Measurements from ENCODE around the gene SNRPA.

The SNRPA gene

DNA sequence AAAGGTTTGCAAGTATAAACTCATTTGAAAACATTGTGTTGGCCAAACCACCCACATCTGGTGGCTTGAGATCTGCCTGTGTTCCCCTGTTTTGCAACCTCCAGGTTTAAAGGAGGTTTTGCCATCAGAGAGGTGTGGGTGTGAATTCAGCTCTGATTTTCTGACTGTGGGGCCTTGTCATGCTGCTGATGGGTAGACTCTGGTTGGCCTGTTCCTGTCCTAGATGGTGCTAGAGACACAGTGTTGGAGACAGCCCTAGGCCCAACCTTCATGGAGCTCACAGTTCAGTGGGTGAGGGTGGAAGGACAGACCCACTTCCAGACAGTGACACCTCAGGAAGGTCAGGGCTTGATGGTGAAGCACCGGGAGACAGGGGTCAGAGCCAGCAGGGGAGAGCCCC, 34.5 kb downstream of the SNRPA start:
- TF ChIP-seq POLR2AphosphoS5 (IDR thresholded peaks at IDR 0.05; ENCODE audit: low read depth, low read length) (no peak), POLR2A (IDR thresholded peaks at IDR 0.05; ENCODE audit: low read depth, low read length) (no peak), TAF1 (IDR thresholded peaks at IDR 0.05; ENCODE audit: borderline replicate concordance, low read depth, low read length) (no peak)
- DNase-seq (ENCODE audit: insufficient read length) (no peak), FAIRE-seq (no peak)

- DNase-seq (ENCODE audit: insufficient read length): no peak
- TF ChIP-seq POLR2AphosphoS5 (IDR thresholded peaks at IDR 0.05; ENCODE audit: low read depth, low read length) (no peak), TAF1 (IDR thresholded peaks at IDR 0.05; ENCODE audit: borderline replicate concordance, low read depth, low read length) (no peak)
- FAIRE-seq: no peak
Observed at GRCh38 chr19:40786060-40787037, 35.3 kb downstream of the SNRPA start.

GRCh38 chr19:40791349-40791748, 40.3 kb downstream of the SNRPA start:
- FAIRE-seq (no peak), DNase-seq (ENCODE audit: insufficient read length) (no peak)
- TF ChIP-seq POLR2AphosphoS5 (IDR thresholded peaks at IDR 0.05; ENCODE audit: low read depth, low read length): no peak
- no peak for TF ChIP-seq TAF1 (IDR thresholded peaks at IDR 0.05; ENCODE audit: borderline replicate concordance, low read depth, low read length)
- TF ChIP-seq POLR2A (IDR thresholded peaks at IDR 0.05; ENCODE audit: low read depth, low read length): no peak

DNA sequence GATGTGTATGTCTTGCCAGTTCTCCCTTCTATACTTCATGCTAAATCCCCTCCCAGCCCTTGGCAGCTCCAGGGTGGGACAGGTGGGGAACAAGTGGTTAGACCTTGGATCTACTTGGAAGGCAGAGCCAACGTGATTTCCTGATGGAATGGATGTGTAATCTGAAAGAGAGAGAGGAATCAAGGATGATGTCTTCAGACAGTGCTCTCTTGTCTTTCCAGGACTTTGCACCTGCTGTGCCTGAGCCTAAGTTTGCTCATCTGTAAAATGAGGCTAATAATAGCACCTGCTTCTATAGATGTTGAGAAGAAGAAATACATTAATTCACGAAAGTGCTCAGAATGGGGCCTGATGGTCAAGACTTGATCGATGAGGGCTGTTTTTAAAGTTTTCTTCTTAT, 41.0 kb downstream of the SNRPA start:
- no peak for FAIRE-seq
- TF ChIP-seq POLR2AphosphoS5 (IDR thresholded peaks at IDR 0.05; ENCODE audit: low read depth, low read length) (no peak), POLR2A (IDR thresholded peaks at IDR 0.05; ENCODE audit: low read depth, low read length) (no peak), TAF1 (IDR thresholded peaks at IDR 0.05; ENCODE audit: borderline replicate concordance, low read depth, low read length) (no peak)

GRCh38 chr19:40797166-40797962, 46.4 kb downstream of the SNRPA start:
- TF ChIP-seq TAF1 (IDR thresholded peaks at IDR 0.05; ENCODE audit: borderline replicate concordance, low read depth, low read length) (no peak), POLR2AphosphoS5 (IDR thresholded peaks at IDR 0.05; ENCODE audit: low read depth, low read length) (no peak), POLR2A (IDR thresholded peaks at IDR 0.05; ENCODE audit: low read depth, low read length) (no peak)
- DNase-seq (ENCODE audit: insufficient read length) (no peak), FAIRE-seq (peak; percentile 78)

More for the DNA sequence above, 41.0 kb downstream of the SNRPA start:
- no peak for DNase-seq (ENCODE audit: insufficient read length)

DNA sequence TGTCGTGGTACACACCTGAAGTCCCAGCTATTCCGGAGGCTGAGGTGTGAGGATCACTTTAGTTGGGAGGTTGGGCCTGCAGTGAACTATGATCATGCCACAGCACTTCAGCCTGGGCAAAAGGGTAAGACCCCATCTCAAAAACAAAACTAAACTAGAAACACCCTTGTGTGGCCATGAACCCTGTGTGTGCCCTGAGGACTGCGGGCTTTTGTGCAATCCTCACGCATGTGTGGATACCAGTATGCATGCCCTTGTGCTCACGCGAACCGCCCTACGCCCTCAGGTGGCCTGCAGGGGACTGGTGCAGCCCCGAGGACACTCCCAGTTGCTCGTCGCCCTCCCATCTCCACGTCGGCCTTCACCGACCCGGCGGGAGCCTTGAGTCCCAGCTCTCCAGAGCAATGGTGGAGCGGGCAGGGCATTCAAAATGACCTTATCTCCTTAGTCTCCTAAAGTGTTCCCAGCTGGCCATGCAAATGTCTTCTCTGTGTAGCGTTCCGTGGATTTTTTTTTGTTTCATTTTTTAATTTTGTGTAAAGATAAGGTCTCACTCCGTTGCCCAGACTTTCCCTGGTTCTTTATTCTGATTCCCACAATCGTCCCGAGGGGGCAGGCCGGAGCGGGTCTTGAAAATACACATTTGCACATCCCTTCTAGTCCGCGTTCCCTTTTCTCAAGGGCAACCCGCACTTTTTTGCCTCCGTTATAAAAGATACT, 47.1 kb downstream of the SNRPA start:
- DNase-seq (ENCODE audit: insufficient read length) (peak; percentile 85), FAIRE-seq (peak; percentile 82)
- no peak for TF ChIP-seq POLR2AphosphoS5 (IDR thresholded peaks at IDR 0.05; ENCODE audit: low read depth, low read length)
- TF ChIP-seq POLR2A (IDR thresholded peaks at IDR 0.05; ENCODE audit: low read depth, low read length): peak; percentile 56
- TF ChIP-seq TAF1 (IDR thresholded peaks at IDR 0.05; ENCODE audit: borderline replicate concordance, low read depth, low read length): 0 out of 2 replicates have a peak, but pooled peaks have one; percentile 20

- peak; percentile 85 for DNase-seq (ENCODE audit: insufficient read length)
- TF ChIP-seq POLR2A (IDR thresholded peaks at IDR 0.05; ENCODE audit: low read depth, low read length) (peak; percentile 38; the same call in 1 of the 2 replicates), POLR2AphosphoS5 (IDR thresholded peaks at IDR 0.05; ENCODE audit: low read depth, low read length) (no peak), TAF1 (IDR thresholded peaks at IDR 0.05; ENCODE audit: borderline replicate concordance, low read depth, low read length) (no peak)
- peak; percentile 99 for FAIRE-seq
Observed at GRCh38 chr19:40798683-40799557, 47.9 kb downstream of the SNRPA start, which contains the start of gene EGLN2. EGLN2 (plus strand) TSS chr19:40799191; CDS start chr19:40800573, 1,382 bp downstream.

DNA sequence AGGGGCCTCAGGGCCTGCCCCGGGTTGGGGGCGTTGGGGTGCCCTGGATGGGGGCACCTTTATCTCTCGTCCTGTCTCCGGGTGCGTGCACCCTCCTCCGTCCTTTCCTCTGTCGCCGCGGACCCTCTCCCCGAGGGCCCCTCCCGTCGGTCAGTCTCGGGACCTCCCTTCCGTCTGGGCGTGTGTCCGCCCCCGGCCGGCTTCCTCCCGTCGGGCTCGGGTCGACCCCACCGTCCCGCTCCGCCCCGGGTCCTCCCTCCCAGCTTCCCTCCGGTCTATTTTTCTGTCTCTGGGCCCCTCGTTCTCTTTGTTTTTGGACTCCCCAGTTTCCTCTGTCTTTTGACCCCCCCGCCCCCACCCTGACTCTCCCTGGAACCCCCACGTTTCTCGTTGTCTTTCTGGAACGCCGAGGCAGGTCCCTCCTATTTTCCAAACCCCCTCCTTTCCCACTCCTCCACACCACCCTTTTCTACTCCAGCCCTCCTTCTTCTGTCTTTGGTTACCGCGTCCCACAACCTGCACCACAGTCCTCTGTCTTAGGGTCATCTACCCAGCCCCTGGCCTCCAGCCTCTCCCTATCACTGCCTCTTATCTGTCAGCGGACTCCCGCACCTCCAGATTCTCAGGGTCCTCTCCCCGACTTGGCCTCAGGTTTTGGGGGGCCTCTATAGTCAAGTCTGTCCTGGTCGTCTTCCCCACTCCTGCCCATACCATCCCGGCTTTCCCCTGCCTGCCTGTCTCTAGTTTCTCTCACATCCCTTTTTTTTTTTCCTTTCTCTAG, 48.7 kb downstream of the SNRPA start:
- DNase-seq (ENCODE audit: insufficient read length): no peak
- TF ChIP-seq POLR2AphosphoS5 (IDR thresholded peaks at IDR 0.05; ENCODE audit: low read depth, low read length) (no peak), TAF1 (IDR thresholded peaks at IDR 0.05; ENCODE audit: borderline replicate concordance, low read depth, low read length) (no peak), POLR2A (IDR thresholded peaks at IDR 0.05; ENCODE audit: low read depth, low read length) (peak; percentile 17; the same call in 1 of the 2 replicates)
- FAIRE-seq: no peak

DNA sequence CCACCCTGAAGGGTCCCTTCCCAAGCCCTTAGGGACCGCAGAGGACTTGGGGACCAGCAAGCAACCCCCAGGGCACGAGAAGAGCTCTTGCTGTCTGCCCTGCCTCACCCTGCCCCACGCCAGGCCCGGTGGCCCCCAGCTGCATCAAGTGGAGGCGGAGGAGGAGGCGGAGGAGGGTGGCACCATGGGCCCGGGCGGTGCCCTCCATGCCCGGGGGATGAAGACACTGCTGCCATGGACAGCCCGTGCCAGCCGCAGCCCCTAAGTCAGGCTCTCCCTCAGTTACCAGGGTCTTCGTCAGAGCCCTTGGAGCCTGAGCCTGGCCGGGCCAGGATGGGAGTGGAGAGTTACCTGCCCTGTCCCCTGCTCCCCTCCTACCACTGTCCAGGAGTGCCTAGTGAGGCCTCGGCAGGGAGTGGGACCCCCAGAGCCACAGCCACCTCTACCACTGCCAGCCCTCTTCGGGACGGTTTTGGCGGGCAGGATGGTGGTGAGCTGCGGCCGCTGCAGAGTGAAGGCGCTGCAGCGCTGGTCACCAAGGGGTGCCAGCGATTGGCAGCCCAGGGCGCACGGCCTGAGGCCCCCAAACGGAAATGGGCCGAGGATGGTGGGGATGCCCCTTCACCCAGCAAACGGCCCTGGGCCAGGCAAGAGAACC, 49.5 kb downstream of the SNRPA start:
- FAIRE-seq: no peak
- DNase-seq (ENCODE audit: insufficient read length): no peak

More for the DNA sequence above, 49.5 kb downstream of the SNRPA start:
- TF ChIP-seq POLR2A (IDR thresholded peaks at IDR 0.05; ENCODE audit: low read depth, low read length): no peak
- no peak for TF ChIP-seq TAF1 (IDR thresholded peaks at IDR 0.05; ENCODE audit: borderline replicate concordance, low read depth, low read length)
- no peak for TF ChIP-seq POLR2AphosphoS5 (IDR thresholded peaks at IDR 0.05; ENCODE audit: low read depth, low read length)
